ENCODE results near the gene SYCP1.
"Not testable (repeated sequence)": the region's sequence is repeated elsewhere in the genome, so short reads cannot be mapped to it uniquely, and the experiment has no call there.

The SYCP1 gene

GRCh38 chr1:114982251-114982650 lies 127.6 kb downstream of the SYCP1 start:
- DNase-seq: no peak

DNA sequence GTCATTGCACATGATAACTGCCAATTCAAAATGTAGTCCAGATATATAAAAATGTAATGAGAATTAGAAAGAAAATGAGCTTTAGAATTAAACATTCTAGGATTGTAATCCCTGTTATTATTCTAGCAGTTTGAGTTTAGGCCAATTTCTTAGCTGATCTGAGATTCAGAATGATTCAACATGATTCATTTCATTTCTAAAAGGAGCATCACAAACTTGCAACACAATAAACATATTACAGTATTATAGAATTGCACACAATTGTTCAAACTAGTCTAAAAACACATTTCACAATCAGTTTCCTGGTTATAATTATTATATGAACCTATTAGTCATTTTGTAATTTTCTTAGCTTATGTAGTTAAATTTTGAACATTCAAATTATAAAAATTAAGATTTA lies 131.6 kb downstream of the SYCP1 start:
- DNase-seq: no peak

DNA sequence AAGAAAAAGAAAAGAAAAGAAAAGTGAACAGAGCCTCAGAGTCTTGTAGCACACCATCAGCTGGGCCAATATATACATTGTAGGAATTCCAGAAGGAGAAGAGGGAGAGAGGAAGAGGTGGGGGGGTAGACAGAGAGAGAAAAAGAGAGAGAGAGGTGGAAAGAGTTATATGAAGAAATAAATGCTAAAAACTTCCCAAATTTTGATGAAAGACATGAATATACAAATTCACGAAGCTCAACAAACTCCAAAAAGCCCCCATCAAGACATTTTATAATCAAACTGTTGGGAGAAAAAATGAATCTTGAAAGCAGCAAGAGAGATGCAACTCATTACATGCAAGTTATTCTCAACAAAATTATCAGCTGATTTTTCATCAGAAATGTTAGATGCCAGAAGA lies 133.4 kb downstream of the SYCP1 start:
- no peak for DNase-seq

GRCh38 chr1:114997510-114998289 lies 143.0 kb downstream of the SYCP1 start:
- no peak for DNase-seq

DNA sequence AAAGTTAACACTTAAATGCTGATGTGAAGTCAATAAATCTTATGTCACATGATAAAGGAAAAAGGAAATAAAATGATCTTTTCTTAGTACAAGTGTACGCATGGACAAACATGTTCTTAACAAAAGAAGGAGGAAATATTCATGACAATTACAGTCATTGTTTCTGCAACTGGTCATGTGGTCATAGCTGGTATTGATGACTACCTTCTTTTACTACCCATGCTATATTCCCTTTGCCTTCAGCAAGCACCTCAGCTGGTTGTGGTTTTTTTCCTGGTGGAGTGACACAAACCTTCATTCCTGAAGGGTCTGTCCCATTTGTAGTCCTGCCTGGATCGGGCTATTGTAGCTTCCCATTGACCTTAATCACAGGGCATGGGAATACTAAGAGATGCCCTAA lies 151.5 kb downstream of the SYCP1 start:
- no peak for DNase-seq

- no peak for DNase-seq
Measured at GRCh38 chr1:115012006-115012405, 157.3 kb downstream of the SYCP1 start.

- DNase-seq: no peak
Measured at GRCh38 chr1:115012434-115012833, 157.8 kb downstream of the SYCP1 start.

DNA sequence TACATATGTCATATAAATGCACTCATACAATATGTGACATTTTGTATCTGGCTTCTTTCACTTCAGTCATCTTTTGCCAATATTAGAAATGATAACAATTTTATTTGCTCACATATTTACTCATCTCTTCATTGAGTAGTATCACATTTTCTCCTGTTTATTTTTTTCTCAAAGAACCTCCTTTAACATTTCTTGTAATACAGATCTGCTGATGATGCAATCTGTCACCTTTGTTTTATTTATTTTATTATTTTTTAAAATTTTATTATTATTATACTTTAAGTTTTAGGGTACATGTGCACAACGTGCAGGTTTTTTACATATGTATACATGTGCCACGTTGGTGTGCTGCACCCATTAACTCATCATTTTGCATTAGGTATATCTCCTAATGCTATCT lies 159.1 kb downstream of the SYCP1 start:
- DNase-seq: no peak

- not testable (repeated sequence) for DNase-seq
Measured at GRCh38 chr1:115019549-115019948, 164.9 kb downstream of the SYCP1 start.

GRCh38 chr1:115021145-115021544 lies 166.5 kb downstream of the SYCP1 start:
- no peak for DNase-seq

- DNase-seq: no peak
Measured at GRCh38 chr1:115023593-115023992, 168.9 kb downstream of the SYCP1 start.

DNA sequence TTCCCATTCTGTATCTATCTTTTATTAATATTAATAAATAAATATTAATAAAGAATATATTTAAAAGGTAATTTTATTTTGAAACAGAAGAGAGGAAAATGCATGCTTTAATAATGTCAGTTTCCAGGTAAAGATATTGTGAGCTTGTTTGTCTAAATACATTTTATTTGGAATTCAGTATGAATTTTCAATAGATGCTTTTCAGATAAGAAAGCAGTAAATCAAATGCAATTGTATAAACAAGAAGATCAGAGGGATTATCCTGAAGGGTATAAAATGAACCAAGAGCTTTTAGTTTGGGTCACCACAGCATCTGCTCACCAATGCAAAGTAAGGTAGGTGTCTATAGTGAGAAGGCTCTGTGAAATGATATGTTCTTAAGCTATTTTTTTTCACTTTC lies 174.9 kb downstream of the SYCP1 start, which contains the start of gene TSHB:
TSHB (plus strand) TSS at position 301 of the 400 bp plus-strand sequence. CDS start 3,537 bp downstream, outside the sequence.
- DNase-seq: no peak

DNA sequence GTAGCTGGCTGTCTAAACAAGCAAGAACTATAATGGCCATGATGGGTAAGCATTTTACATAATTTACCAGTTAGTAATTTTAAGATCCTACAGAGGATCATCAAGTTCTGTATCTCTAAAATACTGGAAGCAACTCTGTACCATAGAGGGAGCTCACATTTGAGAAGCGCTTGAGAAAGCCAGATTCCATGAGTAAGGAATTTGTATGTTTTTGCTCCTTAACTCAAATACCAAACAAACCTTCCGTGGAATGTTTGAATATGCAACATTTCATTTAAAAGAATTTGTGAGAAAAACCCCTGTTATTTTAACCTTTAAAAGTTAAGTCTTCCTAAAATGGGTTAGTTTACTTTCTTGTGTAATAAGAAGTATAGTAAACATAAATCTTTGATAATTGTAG lies 176.9 kb downstream of the SYCP1 start:
- no peak for DNase-seq

DNA sequence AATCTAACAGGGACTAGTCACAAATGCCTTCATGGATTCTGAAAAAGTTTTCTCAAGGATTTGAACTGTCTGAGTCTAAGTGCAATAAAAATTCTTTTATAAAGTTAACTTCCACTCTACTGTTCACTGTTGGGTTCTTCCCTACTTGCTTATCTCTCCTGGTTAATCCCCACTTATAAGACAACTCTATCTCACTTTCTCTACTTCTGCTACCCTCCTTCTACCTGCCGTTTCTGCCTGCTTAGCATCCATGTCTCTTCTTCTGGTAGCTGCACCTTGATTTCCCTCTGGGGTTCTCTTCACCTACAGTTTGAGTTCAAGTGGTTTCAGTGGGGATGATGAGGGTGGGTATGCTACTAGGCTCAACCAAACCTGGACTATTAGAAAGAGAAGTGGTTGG lies 181.0 kb downstream of the SYCP1 start:
- DNase-seq: no peak

- no peak for DNase-seq
Measured at GRCh38 chr1:115036814-115037507, 182.3 kb downstream of the SYCP1 start.

GRCh38 chr1:115040501-115040900 lies 185.8 kb downstream of the SYCP1 start:
- no peak for DNase-seq

DNA sequence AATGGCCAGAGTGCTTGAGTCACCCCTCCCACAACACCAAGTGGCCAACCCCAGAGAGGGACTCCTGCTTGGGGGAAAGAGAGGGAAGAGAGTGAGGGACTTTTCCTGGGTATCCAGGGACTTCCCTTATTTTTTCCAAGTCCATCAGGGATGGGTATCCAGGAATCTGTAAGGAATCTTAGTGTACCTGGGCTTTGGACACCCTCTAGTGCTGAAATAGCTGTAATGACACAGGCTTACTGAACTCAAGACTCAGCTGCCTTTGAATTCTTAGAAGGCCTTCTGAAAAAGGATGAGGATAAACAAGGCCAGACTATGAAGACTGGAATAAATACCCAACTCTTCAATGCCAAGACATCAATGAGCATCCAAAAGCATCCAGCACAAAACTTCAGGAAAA lies 187.0 kb downstream of the SYCP1 start:
- DNase-seq: no peak
